ENCODE measurements around the gene RABGAP1L.

DNA sequence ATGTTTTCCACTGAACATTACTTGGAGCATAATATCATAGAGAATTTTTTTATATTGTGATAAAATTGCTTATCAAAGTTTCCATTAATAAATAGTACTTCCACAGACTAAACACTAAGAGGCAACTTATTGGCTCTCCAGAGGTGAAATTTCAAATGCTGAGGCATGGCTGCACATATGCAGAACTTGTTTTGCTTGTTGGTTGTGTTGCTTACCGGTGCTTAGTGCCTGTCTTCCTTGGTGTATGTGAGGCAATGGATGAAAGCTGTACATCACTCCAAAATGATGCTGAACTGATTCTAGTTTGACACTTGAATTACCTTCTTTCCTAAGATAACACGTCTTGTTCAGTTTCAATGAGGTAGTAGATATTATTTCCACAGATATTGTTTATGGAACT is 258.6 kb downstream of the RABGAP1L start:
- TF ChIP-seq, protein P1, sequence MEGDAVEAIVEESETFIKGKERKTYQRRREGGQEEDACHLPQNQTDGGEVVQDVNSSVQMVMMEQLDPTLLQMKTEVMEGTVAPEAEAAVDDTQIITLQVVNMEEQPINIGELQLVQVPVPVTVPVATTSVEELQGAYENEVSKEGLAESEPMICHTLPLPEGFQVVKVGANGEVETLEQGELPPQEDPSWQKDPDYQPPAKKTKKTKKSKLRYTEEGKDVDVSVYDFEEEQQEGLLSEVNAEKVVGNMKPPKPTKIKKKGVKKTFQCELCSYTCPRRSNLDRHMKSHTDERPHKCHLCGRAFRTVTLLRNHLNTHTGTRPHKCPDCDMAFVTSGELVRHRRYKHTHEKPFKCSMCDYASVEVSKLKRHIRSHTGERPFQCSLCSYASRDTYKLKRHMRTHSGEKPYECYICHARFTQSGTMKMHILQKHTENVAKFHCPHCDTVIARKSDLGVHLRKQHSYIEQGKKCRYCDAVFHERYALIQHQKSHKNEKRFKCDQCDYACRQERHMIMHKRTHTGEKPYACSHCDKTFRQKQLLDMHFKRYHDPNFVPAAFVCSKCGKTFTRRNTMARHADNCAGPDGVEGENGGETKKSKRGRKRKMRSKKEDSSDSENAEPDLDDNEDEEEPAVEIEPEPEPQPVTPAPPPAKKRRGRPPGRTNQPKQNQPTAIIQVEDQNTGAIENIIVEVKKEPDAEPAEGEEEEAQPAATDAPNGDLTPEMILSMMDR (IDR thresholded peaks at IDR 0.05), result no peak
- TF ChIP-seq POLR2A (IDR thresholded peaks at IDR 0.05), result no peak

All from lower leg skin (tissue), 3 donors.